OCI-M2 (cell line): ENCODE data around the gene ARHGEF37.
"Not testable (repeated sequence)": the region's sequence is repeated elsewhere in the genome, so short reads cannot be mapped to it uniquely, and the experiment has no call there.

Experiments
- DNase-seq: peaks from one replicate; lab custom pipeline; 2025; ENCODE audit not compliant: unreplicated experiment; lab: John Stamatoyannopoulos, UW

The ARHGEF37 gene

DNA sequence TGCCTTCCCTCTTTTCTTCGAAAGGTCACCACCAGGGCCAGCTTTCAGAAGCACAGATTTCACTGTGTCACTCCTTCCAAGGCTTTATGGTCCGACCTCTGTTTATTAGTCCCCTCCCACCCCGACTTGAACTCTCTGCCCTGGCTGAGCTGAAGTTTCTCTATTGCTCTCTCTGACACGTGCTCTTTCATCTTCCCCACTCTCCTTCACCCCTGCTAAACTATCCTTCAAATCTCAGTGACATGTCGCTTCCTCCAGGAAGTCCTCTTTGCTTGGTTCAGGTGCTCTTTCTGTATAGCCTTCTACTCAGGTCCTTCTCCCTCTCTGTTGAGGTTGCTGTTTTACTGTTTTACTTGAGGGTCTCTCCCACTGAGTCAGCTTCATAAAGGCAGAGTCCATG is 64.4 kb downstream of the ARHGEF37 start:
- no peak for DNase-seq

DNA sequence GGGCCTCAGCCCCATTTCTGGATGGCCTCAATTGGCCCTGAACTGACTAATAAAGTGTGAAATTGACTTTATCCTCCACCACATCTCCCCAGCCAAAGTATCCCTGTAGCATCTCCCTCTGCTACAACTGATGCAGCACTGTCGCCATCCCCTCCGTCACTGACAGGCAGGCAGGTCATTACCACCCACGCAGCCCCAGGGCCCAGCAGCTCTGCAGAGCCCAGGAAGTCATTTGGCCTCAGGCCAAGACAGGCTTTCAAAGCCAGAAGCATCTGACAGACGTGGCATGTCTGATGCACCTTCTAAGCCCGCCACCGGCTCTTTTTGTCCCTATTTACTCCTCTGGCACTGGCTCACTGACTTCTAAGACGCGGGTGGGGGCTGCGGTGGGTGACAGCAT is 65.3 kb downstream of the ARHGEF37 start:
- no peak for DNase-seq

DNA sequence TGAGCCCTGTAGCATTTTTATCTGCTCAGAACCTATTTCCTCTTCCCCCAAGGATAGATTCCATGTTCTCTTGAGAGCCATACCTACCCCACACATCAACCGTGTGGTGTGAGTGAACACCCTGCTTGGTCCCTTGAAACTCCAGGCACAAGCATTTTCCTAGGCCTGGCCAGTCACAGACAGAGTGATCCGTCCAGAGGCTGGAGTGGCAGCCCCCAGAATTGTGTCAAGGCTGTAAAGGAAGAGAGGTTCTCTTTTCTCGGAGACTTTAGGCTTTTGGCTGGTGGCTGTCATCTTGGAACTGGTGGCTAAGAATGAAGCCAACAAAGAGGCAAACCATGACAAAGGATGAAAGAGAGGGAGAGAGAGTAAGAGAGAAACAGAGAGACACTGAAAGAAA is 66.0 kb downstream of the ARHGEF37 start:
- no peak for DNase-seq

DNA sequence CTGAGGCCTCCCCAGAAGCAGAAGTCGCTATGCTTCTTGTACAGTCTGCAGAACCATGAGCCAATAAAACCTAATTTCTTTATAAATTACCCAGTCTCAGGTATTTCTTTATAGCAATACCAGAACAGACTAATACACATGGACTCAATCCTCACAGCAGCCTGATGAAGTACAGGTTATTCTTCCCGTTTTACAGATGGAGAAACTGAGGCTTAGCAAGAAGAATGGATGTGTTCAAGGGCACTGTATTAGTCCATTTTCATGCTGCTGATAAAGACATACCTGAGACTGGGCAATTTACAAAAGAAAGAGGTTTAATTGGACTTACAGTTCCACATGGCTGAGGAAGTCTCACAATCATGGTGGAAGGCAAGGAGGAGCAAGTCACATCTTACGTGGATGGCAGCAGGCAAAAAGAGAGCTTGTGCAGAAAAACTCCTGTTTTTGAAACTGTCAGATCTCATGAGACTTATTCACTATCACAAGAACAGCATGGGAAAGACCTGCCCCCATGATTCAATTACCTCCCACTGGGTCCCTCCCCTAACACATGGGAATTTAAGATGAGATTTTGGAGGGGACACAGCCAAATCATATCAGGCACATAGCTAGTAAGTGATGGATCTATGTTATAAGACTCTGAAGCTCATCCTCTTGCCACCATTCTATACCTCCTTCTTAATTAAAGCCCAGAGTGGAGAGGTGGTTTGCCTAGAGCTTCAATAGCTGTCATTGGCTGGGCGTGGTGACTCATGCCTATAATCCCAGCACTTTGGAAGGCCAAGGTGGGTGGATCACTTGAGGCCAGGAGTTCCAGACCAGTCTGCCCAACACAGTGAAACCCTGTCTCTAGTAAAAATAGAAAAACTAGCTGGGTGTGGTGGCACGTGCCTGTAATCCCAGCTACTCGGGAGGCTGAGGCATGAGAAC is 67.4 kb downstream of the ARHGEF37 start:
- not testable (repeated sequence) for DNase-seq

DNA sequence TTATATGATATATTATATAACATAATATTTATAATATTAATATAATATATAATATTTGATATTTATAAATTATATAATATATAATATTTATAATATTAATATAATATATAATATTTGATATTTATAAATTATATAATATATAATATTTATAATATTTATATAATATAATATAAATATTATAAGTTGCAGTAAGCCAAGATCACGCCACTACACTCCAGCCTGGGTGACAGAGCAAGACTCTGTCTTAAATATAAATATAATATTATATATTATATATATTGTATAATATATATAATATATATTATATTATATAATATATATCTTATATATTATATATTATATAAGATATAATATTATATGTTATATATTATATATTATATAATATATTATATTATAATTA is 68.4 kb downstream of the ARHGEF37 start:
- not testable (repeated sequence) for DNase-seq

DNA sequence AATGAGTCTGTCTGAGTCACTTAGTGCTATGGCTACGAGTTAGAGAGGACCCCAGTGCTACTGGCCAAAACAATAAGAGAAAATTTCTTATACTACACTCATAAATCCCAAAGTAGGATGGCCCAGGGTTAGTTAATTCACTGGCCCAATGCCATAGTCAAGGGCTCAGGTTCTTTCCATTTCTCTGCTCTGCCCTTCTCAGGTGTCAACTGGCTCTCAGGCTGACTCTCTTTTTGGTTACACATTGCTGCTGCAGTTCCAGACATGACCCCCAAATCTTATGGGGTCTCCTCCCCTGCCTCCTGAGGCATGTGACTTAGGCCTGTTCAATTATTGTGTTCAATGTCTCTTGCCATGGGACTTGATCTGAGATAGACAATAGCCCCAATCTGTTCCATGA is 70.4 kb downstream of the ARHGEF37 start:
- DNase-seq: no peak

DNA sequence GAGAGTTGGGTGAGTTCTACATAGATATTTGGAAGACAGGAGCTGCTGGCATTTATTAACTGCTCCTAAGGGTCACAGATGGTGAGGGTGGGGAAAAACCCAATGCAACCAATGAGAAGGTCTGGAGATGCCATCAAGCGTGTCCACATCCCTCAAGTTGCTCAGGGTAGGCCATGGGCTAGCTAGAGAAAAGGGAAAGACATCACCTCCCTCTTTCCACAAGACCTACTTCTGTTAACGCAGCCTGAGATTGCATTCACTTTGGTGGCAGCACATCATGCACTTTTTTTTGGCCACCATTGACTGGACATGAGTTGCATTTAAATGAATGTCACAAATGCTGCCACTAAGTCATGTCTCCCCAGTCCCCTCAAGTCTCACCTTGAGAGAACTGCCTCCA is 71.4 kb downstream of the ARHGEF37 start:
- no peak for DNase-seq

DNA sequence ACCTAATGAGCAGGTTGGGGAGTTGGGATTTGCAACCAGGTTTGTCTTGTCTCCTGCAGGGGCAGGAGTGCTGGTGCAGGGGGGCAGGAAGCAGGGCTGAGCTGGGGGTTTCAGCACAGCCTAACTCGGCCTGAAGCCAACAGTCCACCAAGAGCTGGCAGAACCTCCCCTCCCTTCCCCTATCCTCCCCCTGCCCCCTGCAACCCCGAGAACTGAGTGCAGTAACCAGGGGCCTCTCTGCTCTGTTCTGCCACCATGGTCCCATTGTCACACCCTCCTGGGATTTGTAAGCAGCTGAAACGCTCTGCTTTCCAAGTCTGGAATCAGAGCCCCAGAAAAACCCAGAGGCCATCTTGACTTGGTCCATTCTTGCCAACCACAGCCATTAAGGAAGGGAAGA is 72.9 kb downstream of the ARHGEF37 start:
- no peak for DNase-seq

DNA sequence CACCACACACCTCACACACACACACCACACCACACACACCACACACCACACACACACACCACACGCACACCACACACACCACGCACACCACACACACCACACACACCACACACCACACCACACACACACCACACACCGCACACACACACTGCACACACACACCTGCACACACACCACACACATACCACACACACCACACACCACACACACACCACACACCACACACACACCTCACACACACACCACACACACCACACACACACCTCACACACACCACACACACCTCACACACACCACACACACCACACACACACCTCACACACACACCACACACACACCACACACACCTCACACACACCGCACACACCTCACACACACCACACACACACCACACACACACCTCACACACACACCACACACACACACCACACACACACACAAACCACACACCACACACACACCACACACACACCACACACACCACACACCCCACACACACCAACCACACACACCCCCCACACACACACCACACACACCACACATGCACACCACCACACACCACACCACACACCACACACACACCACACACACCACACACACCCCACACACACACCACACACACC is 73.7 kb downstream of the ARHGEF37 start:
- DNase-seq: no peak

DNA sequence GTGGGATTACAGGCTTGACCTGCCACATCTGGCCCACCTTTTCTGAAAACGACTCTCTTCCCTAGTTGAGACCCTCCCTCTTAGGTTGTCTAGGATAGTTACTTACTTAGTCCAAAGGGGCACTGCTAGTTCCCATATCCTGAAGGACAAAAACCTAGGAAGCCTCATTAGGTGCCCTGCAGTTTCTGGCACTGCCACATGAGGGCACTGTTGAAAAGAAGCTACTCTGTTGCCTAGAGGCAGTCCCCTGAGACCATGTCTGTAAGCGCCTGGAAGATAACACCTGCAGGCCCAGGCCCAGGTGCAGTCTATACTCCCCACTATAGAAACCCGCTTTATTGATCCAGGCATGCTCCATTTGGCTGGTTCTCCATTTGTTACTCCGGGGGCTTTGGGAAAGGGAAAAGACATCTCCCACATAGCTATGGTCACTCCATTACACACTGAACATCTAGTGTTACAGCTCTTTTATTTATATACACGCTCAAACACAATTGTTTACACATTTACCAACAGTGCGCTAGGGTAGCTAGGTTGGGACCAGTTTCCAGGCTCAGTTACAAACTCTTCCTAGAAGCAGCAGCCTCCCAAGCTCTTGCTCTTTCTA is 75.4 kb downstream of the ARHGEF37 start:
- no peak for DNase-seq

DNA sequence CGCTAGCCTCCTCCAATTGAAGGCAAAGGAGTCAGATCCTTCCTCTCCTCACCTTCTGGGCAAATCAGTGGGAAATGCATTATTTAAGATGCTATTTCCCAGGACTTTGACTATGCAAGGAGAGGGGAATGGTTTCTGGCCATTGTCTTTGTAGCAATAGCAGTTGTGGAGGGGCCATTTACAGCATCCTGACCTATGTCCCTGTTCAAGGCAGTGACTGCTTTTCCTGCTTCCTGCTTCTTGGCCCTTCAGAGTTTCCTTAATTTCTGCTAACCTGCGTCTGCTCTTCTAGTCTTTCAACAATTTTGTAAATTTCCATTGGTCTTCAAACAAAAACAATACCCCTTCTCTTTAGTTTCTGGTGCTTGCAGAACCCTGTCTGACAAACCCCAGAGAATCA is 76.0 kb downstream of the ARHGEF37 start:
- no peak for DNase-seq

DNA sequence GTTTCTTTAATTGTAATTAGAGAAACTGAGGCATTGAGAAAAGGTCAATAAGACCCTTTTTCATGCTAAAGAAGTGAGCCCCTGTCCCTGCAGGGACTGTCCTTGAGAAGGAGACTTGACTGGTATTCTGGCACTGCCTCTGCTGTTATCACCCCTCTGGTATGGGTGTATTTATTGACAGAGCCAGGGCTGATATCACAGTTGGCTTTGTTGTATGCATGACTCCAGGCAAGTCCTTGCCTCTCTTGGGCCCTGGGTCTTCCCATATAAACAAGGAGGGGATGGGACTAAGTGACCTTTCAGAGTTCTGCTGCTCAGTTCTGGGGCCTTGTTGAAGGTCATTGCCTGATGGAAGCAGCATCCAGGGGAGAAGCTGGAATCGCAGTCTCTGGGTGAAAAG is 77.0 kb downstream of the ARHGEF37 start:
- no peak for DNase-seq

DNA sequence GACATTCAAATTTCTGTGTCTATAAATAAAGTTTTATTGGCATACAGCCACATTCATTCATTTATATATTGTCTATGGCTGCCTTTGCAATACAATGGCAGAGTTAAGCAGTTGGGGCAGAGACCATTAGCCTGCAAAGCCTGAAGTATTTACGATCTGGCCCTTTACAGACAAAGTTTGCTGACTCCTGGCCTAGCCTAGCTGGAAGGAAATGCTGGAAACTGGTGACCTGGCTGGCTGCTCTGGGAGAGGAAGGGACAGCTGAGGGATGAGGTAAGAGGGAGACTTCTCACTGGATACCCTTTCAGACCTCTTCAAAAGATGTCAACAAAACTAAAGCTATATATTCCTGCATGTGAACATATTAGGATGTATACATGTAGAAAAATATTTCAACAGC is 82.8 kb downstream of the ARHGEF37 start:
- no peak for DNase-seq

DNA sequence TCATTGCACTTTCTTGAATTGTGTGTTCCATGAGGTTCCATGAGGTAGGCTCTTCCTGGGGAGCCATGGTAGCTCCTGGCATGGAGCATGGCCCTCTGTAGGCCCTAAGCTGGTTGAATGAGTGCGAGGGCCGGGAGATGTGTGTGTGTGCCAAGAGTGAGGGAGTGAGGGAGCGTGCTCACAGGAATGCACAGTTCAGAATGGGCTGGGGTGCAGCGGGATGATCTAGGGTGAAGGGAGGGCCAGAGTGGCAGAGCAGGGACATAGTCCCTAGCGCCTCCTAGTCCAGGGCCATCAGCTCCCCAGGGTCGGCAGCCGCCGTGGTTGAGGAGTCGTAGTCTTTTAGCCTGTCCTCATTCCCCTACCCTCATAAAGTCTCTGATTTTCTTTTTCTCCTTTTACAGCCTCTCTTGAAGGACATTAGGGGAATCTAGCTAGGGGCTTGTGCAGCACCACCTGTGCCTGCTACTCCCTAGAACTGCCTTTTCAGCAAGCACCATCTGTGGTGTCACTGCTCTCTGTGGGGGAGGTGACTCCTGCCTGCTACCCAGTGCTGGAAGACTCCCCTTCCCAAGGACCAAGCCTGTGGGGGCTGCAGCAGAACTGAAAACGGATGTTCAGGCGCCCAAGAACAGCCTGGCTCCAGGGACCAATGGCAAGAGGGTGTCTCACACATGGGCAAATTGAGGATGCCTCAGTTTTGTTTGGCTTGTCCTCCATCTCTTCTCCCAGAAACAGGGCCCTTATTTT is 83.5 kb downstream of the ARHGEF37 start:
- no peak for DNase-seq

DNA sequence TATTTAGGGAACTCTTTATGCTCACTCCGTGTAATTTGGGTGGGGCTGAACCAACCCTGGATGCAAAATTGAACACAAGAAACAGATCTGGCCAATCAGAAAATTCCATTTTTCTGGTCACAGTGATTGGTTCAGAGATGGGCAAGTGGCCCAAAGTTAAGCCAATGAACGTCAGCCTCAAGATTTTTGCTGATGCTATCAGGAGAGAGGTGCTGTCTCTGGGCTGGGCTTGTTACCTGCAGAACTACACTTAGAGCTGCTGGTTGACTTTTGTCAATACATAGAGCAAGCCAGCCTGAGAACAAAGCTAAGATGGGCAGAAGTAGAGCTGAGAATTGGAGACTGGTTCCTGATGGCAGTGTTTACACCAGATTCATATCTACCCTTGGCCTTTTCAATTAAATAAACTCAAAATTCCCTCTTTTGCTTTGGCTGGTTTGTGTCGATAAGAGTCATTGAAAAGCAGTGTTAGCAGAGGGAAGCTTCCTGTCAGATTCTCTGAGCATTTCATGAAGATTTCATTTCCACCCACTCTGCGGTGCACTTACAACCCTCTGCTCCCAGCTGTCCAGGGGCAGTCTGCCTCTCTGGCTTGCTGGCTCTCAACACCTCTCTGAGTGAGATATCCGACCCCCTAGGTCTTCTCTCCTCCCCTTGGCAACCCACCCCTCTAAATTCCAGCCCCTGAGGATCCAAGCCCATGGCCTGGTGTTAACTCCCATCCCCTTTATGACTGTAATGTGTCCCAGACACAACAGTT is 84.3 kb downstream of the ARHGEF37 start:
- no peak for DNase-seq

DNA sequence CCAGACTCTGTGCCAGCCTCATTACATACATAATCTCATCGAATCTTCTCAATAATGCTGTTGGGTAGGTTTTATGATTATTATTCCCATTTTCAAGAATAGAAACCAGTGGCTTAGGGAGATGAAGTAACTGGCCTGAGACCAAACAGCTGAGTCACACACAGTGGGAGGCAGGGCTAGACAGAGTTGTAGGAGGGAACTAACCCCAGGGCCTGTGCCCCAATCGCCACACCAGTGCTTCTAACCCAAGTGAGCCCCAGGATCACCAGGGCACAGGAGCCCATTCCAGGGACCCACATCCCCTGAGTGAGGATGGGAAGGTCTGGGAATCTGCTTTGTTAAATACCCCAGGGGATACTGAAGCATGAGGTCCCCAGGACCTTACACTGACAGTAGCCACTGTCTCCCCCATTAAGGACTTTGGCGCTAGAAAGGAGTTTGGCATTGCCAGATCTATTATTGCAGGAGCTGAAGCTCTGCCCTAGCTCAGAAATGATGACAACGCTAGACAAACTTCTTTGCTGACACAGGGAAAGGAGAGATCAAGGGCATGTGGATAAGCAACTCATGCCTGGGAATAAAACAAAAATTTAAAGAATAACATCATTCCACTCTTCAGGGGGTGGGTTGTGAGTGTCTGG is 85.0 kb downstream of the ARHGEF37 start:
- DNase-seq: no peak

DNA sequence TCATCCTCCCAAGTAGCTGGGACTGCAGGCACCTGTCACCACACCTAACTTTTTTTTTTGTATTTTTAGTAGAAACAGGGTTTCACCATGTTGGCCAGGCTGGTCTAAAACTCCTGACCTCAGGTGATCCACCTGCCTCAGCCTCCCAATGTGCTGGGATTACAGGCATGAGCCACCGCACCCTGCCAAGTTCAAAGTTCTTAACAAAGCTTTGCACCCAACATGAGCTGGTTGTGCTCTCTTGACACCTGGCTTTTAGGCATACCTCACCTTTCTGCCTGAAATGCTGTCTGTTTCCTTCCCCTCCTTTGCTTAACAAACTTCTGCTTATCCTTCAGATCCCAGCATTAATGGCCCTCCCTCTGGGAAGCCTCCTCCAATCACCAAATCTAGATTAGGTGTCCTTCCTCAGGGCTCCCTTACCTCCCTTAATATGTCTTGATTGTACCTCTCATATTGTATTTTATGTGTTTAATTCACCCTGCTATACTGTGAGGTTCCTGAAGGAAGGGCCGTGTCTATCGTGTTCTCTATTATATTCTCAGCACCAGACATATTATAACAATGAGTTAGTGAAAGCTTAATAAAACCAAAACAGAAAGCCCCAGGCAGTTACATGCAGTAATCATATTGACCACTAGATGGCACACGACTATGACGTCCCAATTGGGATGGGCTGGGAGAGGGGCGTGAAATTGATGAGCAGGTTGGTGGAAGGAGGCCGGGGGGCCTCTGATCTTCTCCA is 86.0 kb downstream of the ARHGEF37 start:
- no peak for DNase-seq

DNA sequence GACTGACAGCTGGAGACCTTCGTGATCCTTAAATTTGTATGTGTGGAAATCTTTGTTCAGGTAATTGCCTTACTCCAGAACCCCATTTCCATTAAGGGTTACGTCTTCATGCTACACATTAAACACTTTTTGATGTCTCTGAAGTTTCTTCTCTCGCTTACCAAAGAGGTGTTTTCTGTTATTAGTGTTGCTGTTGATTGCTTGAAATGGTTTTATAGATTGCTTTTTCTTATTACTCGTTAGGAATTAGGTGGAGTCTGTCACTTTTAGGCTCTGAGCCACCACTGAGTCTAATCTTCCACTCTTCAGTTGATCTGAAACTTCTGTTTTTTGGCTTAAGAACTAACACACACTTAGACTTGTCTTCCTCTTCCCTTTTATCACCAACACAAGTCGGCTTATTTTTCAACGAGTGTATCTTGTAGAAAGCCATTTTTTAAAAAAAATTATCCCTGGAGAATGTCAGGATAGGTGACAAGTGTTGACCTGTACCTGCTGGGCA is 86.6 kb downstream of the ARHGEF37 start:
- DNase-seq: no peak

DNA sequence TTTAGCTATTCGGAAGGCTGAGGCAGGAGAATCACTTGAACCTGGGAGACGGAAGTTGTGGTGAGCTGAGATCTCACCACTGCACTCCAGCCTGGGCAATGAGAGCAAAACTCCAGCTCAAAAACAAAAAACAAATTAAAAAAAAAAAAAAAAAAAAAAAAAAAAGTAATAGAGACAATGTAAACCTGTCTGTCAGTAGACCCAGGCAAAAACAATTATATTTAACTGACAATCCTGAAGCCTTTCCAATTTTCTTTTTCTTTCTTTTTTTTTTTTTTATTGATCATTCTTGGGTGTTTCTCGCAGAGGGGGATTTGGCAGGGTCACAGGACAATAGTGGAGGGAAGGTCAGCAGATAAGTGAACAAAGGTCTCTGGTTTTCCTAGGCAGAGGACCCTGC is 88.0 kb downstream of the ARHGEF37 start:
- DNase-seq: not testable (repeated sequence)
